ENCODE measurements around the gene DOCK1. TPM values are rescaled to one million over a fixed set of nuclear protein-coding genes. Genes with fewer than 3 reads are reported as not detected.

Gene DOCK1
- total RNA-seq, 4 donors from 2014 or later, result 4.3 to 6.0 (median 4.8) TPM

DNA sequence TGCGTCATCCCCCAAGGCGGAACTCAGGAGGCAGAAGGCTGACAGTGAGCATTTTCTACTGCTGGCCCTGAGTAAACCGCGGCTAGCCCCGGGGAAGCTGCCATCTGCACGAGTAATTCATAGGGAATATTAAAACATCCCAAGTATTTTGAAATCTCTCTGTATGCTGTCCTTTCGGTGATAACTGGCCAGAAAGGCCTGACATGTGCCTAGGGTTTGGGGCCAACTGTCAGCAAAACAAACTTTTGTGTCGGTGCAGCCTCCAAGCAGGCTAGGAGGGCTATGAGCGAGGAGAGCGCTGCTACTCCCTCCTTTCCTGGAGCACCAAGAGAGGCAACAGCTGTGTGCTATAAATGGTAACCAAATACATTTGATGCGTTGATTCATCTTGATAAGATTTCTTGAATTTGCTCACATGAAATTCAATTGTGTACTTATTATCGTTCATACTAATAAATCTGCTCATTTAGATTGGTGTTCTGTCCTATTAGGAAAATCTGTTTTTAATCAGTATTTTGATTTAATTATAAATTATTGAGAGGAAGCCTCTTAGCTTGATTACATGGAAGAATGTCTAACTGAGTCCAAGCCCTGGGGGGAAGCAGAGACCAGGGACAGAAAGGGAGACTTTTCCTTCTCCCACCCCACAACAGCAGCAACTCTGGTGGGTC is 519.5 kb downstream of the DOCK1 start:
- no peak overlapping the region for H3K27ac ChIP-seq
- in situ Hi-C loops (cut with MboI; ENCODE audit: low sequenced_read_pairs in 4 of 4), result no loop called here
- H3K4me1 ChIP-seq, result no peaks in the 10 kb centered on the region
- peak; percentile 24 to 52 for ATAC-seq
- no peaks in the 10 kb centered on the region for H3K9me3 ChIP-seq
- H3K27me3 ChIP-seq, result no peaks in the 10 kb centered on the region
- no peaks in the 10 kb centered on the region for H3K36me3 ChIP-seq
- no peak overlapping the region for H3K4me3 ChIP-seq
- intact Hi-C loops (cut with DNase I; ENCODE audit: low total_unique reads), result no loop called here
- DNase-seq, result peak; percentile 5 to 28
- TF ChIP-seq, protein P1, sequence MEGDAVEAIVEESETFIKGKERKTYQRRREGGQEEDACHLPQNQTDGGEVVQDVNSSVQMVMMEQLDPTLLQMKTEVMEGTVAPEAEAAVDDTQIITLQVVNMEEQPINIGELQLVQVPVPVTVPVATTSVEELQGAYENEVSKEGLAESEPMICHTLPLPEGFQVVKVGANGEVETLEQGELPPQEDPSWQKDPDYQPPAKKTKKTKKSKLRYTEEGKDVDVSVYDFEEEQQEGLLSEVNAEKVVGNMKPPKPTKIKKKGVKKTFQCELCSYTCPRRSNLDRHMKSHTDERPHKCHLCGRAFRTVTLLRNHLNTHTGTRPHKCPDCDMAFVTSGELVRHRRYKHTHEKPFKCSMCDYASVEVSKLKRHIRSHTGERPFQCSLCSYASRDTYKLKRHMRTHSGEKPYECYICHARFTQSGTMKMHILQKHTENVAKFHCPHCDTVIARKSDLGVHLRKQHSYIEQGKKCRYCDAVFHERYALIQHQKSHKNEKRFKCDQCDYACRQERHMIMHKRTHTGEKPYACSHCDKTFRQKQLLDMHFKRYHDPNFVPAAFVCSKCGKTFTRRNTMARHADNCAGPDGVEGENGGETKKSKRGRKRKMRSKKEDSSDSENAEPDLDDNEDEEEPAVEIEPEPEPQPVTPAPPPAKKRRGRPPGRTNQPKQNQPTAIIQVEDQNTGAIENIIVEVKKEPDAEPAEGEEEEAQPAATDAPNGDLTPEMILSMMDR (IDR thresholded peaks at IDR 0.05 in 4 of 5, conservative IDR thresholded peaks at IDR 0.05 in 1 of 5), result no peak
- no peak for TF ChIP-seq POLR2A (IDR thresholded peaks at IDR 0.05)

DNA sequence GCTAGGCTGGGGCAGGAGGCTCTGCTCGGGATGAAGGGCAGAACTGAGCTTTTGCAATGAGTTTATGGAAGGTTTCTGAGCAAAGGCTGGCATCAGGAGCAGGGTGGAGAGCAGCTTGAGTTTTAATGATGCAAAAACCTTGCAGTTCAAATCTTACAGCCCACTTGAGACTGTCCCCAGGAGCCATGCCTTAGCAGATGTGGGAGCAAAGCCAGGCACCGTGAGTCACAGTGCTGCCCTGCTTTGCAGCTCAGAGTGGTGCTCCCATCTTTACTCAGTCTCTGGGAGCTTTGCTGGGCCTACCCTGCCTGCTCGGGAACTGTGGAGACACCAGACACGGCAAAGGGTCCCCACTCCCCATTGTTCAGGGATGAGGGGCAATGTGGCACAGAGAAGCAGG is 521.5 kb downstream of the DOCK1 start:
- in situ Hi-C loops (cut with MboI; ENCODE audit: low sequenced_read_pairs in 4 of 4), result no loop called here

DNA sequence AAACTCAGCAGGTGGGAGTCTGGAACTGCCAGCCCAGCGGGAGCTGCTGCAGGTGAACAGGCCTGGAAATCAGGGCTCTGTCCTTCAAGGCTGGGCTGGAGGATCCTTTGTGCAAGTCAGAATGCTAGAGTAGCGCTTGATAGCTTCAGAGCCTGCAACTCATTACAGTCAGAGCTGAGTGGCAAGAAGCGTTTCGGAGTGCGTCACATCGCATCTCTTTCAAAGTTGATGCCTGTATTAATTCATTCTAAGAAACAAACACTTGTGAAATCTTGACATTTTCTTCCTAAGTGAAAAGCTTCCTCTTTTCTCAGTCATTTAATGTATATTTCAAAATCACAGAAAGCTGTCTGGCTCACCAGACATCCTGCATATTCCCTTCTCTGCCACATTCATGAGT is 522.7 kb downstream of the DOCK1 start:
- in situ Hi-C loops (cut with MboI; ENCODE audit: low sequenced_read_pairs in 4 of 4), result no loop called here
- H3K27ac ChIP-seq, result no peak overlapping the region
- no peak for ATAC-seq
- no peaks in the 10 kb centered on the region for H3K9me3 ChIP-seq
- no peak for DNase-seq
- H3K4me1 ChIP-seq, result no peaks in the 10 kb centered on the region
- TF ChIP-seq, protein P1 (IDR thresholded peaks at IDR 0.05 in 4 of 5, conservative IDR thresholded peaks at IDR 0.05 in 1 of 5), result no peak
- no peak for TF ChIP-seq POLR2A (IDR thresholded peaks at IDR 0.05)
- H3K4me3 ChIP-seq, result no peak overlapping the region
- no peaks in the 10 kb centered on the region for H3K27me3 ChIP-seq
- no peaks in the 10 kb centered on the region for H3K36me3 ChIP-seq
- intact Hi-C loops (cut with DNase I; ENCODE audit: low total_unique reads), result no loop called here

More for the DNA sequence above, 521.5 kb downstream of the DOCK1 start:
- no peaks in the 10 kb centered on the region for H3K9me3 ChIP-seq
- no peaks in the 10 kb centered on the region for H3K27me3 ChIP-seq
- no peaks in the 10 kb centered on the region for H3K4me1 ChIP-seq
- DNase-seq (no peak), ATAC-seq (no peak)
- no peak overlapping the region for H3K27ac ChIP-seq
- intact Hi-C loops (cut with DNase I; ENCODE audit: low total_unique reads), result no loop called here
- no peak for TF ChIP-seq POLR2A (IDR thresholded peaks at IDR 0.05)
- TF ChIP-seq, protein P1 (IDR thresholded peaks at IDR 0.05 in 4 of 5, conservative IDR thresholded peaks at IDR 0.05 in 1 of 5), result no peak
- no peaks in the 10 kb centered on the region for H3K36me3 ChIP-seq
- no peak overlapping the region for H3K4me3 ChIP-seq

DNA sequence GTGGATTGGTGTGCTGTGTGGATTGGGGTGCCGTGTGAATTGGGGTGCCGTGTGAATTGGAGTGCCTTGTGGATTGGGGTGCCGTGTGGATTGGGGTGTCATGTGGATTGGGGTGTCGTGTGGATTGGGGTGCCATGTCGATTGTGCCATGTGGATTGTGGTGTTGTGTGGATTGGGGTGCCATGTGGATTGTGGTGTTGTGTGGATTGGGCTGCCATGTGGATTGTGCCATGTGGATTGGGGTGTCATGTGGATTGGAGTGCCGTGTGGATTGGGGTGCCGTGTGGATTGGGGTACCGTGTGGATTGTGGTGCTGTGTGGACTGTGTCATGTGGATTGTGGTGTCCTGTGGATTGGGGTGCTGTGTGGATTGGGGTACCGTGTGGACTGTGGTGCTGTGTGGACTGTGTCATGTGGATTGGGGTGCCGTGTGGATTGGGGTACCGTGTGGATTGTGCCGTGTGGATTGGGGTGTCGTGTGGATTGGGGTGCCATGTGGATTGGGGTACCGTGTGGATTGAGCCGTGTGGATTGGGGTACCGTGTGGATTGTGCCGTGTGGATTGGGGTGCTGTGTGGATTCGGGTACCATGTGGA is 523.3 kb downstream of the DOCK1 start:
- ATAC-seq (no peak), DNase-seq (no peak)
- no peak overlapping the region for H3K4me3 ChIP-seq
- H3K4me1 ChIP-seq, result no peaks in the 10 kb centered on the region
- in situ Hi-C loops (cut with MboI; ENCODE audit: low sequenced_read_pairs in 4 of 4) (no loop called here), intact Hi-C loops (cut with DNase I; ENCODE audit: low total_unique reads) (no loop called here)
- no peaks in the 10 kb centered on the region for H3K36me3 ChIP-seq
- no peaks in the 10 kb centered on the region for H3K9me3 ChIP-seq
- no peak for TF ChIP-seq POLR2A (IDR thresholded peaks at IDR 0.05)
- TF ChIP-seq, protein P1 (IDR thresholded peaks at IDR 0.05 in 4 of 5, conservative IDR thresholded peaks at IDR 0.05 in 1 of 5), result no peak
- no peak overlapping the region for H3K27ac ChIP-seq
- no peaks in the 10 kb centered on the region for H3K27me3 ChIP-seq

Data from gastrocnemius medialis (tissue), 4 donors.